ENCODE measurements around the gene ANO1. TPM values are rescaled to one million over a fixed set of nuclear protein-coding genes. Genes with fewer than 3 reads are reported as not detected.
A peak's percentile ranks its signal among the peaks of the same experiment; 100 is the strongest.

Gene ANO1
- total RNA-seq, 1 experiment from 2014 or later: 10.9 TPM

- Histone ChIP-seq H4K91ac (ENCODE audit: insufficient read length, low read depth, low read length) (no peak overlapping the region), H3K79me2 (ENCODE audit: insufficient read depth, low read length) (no peaks in the 10 kb centered on the region), H3K56ac (ENCODE audit: insufficient read length, low read depth, low read length) (no peak overlapping the region), H2BK5ac (ENCODE audit: insufficient read length, low read length) (no peak overlapping the region), H2BK12ac (ENCODE audit: insufficient read length, low read depth, low read length) (no peak overlapping the region), H4K8ac (replicated peaks; ENCODE audit: insufficient read length, low read depth, low read length) (no peak overlapping the region), H3K23ac (ENCODE audit: insufficient read length, low read depth, low read length) (no peak overlapping the region), H3K4me2 (ENCODE audit: insufficient read depth, insufficient read length, low read length) (no peak overlapping the region), H3K4me1 (ENCODE audit: insufficient read depth, low read length) (peaks cover 9% of the 10 kb centered on the region; the same call in 1 of the 2 replicates), H3K14ac (ENCODE audit: insufficient read depth, low read length) (no peak overlapping the region), H2BK20ac (ENCODE audit: low read depth, low read length, poor library complexity, severe bottlenecking) (no peak overlapping the region), H2BK120ac (ENCODE audit: low read depth, low read length, poor library complexity, severe bottlenecking) (no peak overlapping the region), H3K27me3 (ENCODE audit: insufficient read depth, low read length) (0 out of 2 replicates have a peak, but pooled peaks cover 2% of the 10 kb centered on the region), H2AK5ac (ENCODE audit: insufficient read length, low read length) (no peak overlapping the region), H3K4ac (ENCODE audit: low read depth, low read length) (no peak overlapping the region), H3T11ph (ENCODE audit: low read length) (no peak overlapping the region), H2AFZ (ENCODE audit: low read length) (no peak overlapping the region), H3K18ac (ENCODE audit: insufficient read length, low read depth, low read length) (no peak overlapping the region), H4K20me1 (ENCODE audit: control insufficient read depth, insufficient read depth, insufficient read length) (no peaks in the 10 kb centered on the region), H3K9ac (ENCODE audit: extremely low read depth, insufficient read length, low read length) (no peak overlapping the region), H4K5ac (ENCODE audit: insufficient read length, low read depth, low read length) (no peak overlapping the region), H3K9me3 (ENCODE audit: control insufficient read depth, low read depth, low read length) (no peaks in the 10 kb centered on the region), H2BK15ac (ENCODE audit: low read depth, low read length) (no peak overlapping the region), H3K79me1 (ENCODE audit: insufficient read depth, low read depth, low read length, poor library complexity, severe bottlenecking) (no peaks in the 10 kb centered on the region), H3K27ac (ENCODE audit: insufficient read length, low read depth, low read length) (no peak overlapping the region), H3K23me2 (ENCODE audit: insufficient read length, low read depth, low read length, poor library complexity, severe bottlenecking) (no peaks in the 10 kb centered on the region)
- Mint-ChIP-seq H3K9me3 (no peaks in the 10 kb centered on the region; a peak in 2 of 5 replicates), H3K4me1 (peaks cover 27 to 34% of the 10 kb centered on the region in 2 experiments), H3K4me3 (no peak overlapping the region), H3K27me3 (ENCODE audit: low read depth) (peaks cover 14% of the 10 kb centered on the region), H3K27ac (peak overlapping the region in 2 of 3 experiments; percentile 40 to 61; a peak in 4 of 7 replicates), H3K36me3 (ENCODE audit: insufficient read depth in 1 of 3, low read depth in 3 of 3) (peaks cover 0 to 5% (median 0%) of the 10 kb centered on the region in 3 experiments; a peak in 2 of 7 replicates)
- TF ChIP-seq CTCF (conservative IDR thresholded peaks at IDR 0.05): no peak
- WGBS (ENCODE audit: extremely low coverage, insufficient read length, low lambda C conversion rate): no CpG with 5 or more reads among the region's 17 CpGs
- no peak for DNase-seq
These were observed 48.4 kb downstream of the ANO1 start for GRCh38 chr11:70126494-70126893.

Measured in H9 (cell line).